GM12878 (cell line): ENCODE data around the gene TAS2R13. TPM values are rescaled to one million over a fixed set of nuclear protein-coding genes. Genes with fewer than 3 reads are reported as not detected.

Experiments used
- ATAC-seq: fragments of 200-7000 bp; cut with Tn5 transposase; 3 replicates; pipeline ENCODE4 v1.9.1; 2020; ENCODE audit warnings: mild to moderate bottlenecking, moderate library complexity
- BruUV-seq: library from RNA; stranded (reverse); fragments of 400-500 nt; replicated peaks from 2 replicates; lab custom pipeline; 2021; lab: Mats Ljungman, UMichigan
- CTCF ChIA-PET: fragments of 300-600 bp; sonication (Branson Sonifier 250); formaldehyde crosslinking; extraction: SDS; loops from one replicate; lab custom pipeline; 2021; ENCODE audit warnings: inconsistent platforms; lab: Yijun Ruan, JAX
- POLR2A ChIA-PET: fragments of 350-600 bp; formaldehyde crosslinking; extraction: SDS; loops from one replicate; lab custom pipeline; 2021; ENCODE audit warnings: inconsistent platforms; lab: Charles Lee
- RAD21 ChIA-PET: fragments of 300-600 bp; sonication (Branson Sonifier 250); formaldehyde crosslinking; loops from one replicate; lab custom pipeline; 2023; ENCODE audit warnings: antibody characterized with exemption; ENCODE audit not compliant: unreplicated experiment; lab: Charles Lee
- SMC1A ChIA-PET: fragments of 300-600 bp; sonication (Branson Sonifier 250); formaldehyde crosslinking; loops from one replicate; lab custom pipeline; 2023; ENCODE audit not compliant: unreplicated experiment, uncharacterized antibody; lab: Charles Lee
- DNase-seq: peaks from one replicate; pipeline ENCODE4 v3.0.0-alpha.2; 2011; ENCODE audit warnings: low read depth, low spot score
- FAIRE-seq: peaks from 3 replicates; lab custom pipeline; 2011; peaks lifted over from hg19 to GRCh38; lab: Jason Lieb, UNC
- H2AFZ ChIP-seq: 2 replicates; pipeline ENCODE4 v1.6.0; 2011; ENCODE audit warnings: low read depth, low read length, control low read depth; ENCODE audit not compliant: control insufficient read depth
- H3K27ac ChIP-seq: 2 replicates; pipeline ENCODE4 v1.5.1; 2011; ENCODE audit warnings: control low read depth; ENCODE audit not compliant: control insufficient read depth, insufficient read depth
- H3K27me3 ChIP-seq, 2 experiments: replicated peaks in 1 of 2; 2 replicates each; pipeline versions ENCODE4 v1.6.0 to v1.6.1; 2011; ENCODE audit warnings: low read length in 1 of 2; ENCODE audit not compliant: control insufficient read depth in 2 of 2, insufficient read depth in 2 of 2
- H3K36me3 ChIP-seq, 2 experiments: 2 replicates each; pipeline ENCODE4 v1.5.1; 2011; ENCODE audit warnings: low read length in 1 of 2; ENCODE audit not compliant: control insufficient read depth in 2 of 2, insufficient read depth in 2 of 2
- H3K4me1 ChIP-seq: 2 replicates; pipeline ENCODE4 v1.6.1; 2011; ENCODE audit warnings: mild to moderate bottlenecking, low read length, moderate library complexity, mixed read lengths; ENCODE audit not compliant: control insufficient read depth, insufficient read depth
- H3K4me2 ChIP-seq: 2 replicates; pipeline ENCODE4 v1.6.0; 2011; ENCODE audit warnings: control low read depth; ENCODE audit not compliant: control insufficient read depth, insufficient read depth
- H3K4me3 ChIP-seq: fragments of 200-600 bp; sonication (generic); 2 replicates; pipeline ENCODE4 v1.5.1; 2016
- H3K79me2 ChIP-seq: 2 replicates; pipeline ENCODE4 v1.6.0; 2011; ENCODE audit warnings: low read length; ENCODE audit not compliant: control insufficient read depth, insufficient read depth
- H3K9ac ChIP-seq: 2 replicates; pipeline ENCODE4 v1.8.0; 2011; ENCODE audit warnings: low read length, control low read depth, mixed read lengths; ENCODE audit not compliant: control insufficient read depth, insufficient read depth
- H3K9me3 ChIP-seq: replicated peaks from 3 replicates; pipeline ENCODE4 v1.5.1; 2011; ENCODE audit warnings: mild to moderate bottlenecking, low read length; ENCODE audit not compliant: control insufficient read depth, insufficient read depth
- H4K20me1 ChIP-seq: 2 replicates; pipeline ENCODE4 v1.6.0; 2011; ENCODE audit not compliant: control insufficient read depth, insufficient read depth
- BMI1 ChIP-seq: fragments of 450-650 bp; IDR thresholded peaks from 2 replicates; pipeline ENCODE4 v1.6.1; 2016; ENCODE audit warnings: mild to moderate bottlenecking, moderate library complexity, borderline replicate concordance
- CREM ChIP-seq: IDR thresholded peaks from 2 replicates; pipeline ENCODE4 v1.6.1; 2014; ENCODE audit warnings: antibody characterized with exemption, low read depth
- IRF4 ChIP-seq: IDR thresholded peaks from 2 replicates; pipeline ENCODE4 v1.6.1; 2011; ENCODE audit warnings: low read depth, low read length
- RCOR1 ChIP-seq: conservative IDR thresholded peaks from 2 replicates; pipeline ENCODE4 v1.6.1; 2012; ENCODE audit warnings: low read depth, low read length, improper control_type of control experiment
- RFX5 ChIP-seq: IDR thresholded peaks from 2 replicates; pipeline ENCODE4 v1.6.1; 2011; ENCODE audit warnings: low read depth, low read length, improper control_type of control experiment
- SIX5 ChIP-seq: IDR thresholded peaks from 2 replicates; pipeline ENCODE4 v1.6.1; 2011; ENCODE audit warnings: mild to moderate bottlenecking, low read depth, low read length, moderate library complexity; ENCODE audit not compliant: severe bottlenecking
- STAT1 ChIP-seq: fragments of 450-650 bp; conservative IDR thresholded peaks from 2 replicates; pipeline ENCODE4 v1.6.1; 2014; ENCODE audit warnings: antibody characterized with exemption, mild to moderate bottlenecking
- TARDBP ChIP-seq: IDR thresholded peaks from 2 replicates; pipeline ENCODE4 v1.6.1; 2016; ENCODE audit warnings: borderline replicate concordance
- WGBS: methylation state at CpG from one replicate; pipeline ENCODE4 v1.1.6; 2016; ENCODE audit warnings: low lambda C conversion rate; ENCODE audit not compliant: insufficient replicate concordance, insufficient coverage; ENCODE audit errors: missing lambda C conversion rate; 5-methylcytosine and 5-hydroxymethylcytosine counted together
- in situ Hi-C: fragments of 300-500 bp; cut with MboI; formaldehyde crosslinking; loops from 9 replicates; pipeline ENCODE4 v1.14.3; 2018; ENCODE audit warnings: mixed read lengths
- intact Hi-C: fragments of 100-400 bp; cut with micrococcal nuclease; formaldehyde crosslinking; loops from one replicate; pipeline ENCODE4 v1.14.2; 2022; ENCODE audit not compliant: unreplicated experiment
- polyA plus RNA-seq, 11 experiments: library from polyadenylated mRNA; depleted of rRNA in 4 of 11; unstranded in 6 of 11; stranded (reverse) in 5 of 11; fragments of >200 nt; fragmentation: Nextera tagmentation in 4 of 11; fragmentation: Illumina TruSeq in 1 of 11; extraction: Ambion mirVana in 4 of 11; extraction: Trizol in 1 of 11; gene quantifications; 1 replicate in 1 of 11; 2 replicates in 10 of 11; pipeline versions ENCODE4 v1.2.1 to v1.2.3, GENCODE V29; 2011 to 2016; ENCODE audit warnings: inconsistent platforms in 2 of 11, missing spikeins in 2 of 11, low read depth in 1 of 11
- total RNA-seq, 4 experiments: library from RNA; depleted of rRNA in 3 of 4; stranded (reverse); fragments of >200 nt in 3 of 4; fragmentation: Illumina TruSeq in 1 of 4; extraction: Trizol in 1 of 4; gene quantifications; 2 replicates each; pipeline versions ENCODE4 v1.2.1 to v1.2.3, GENCODE V29; 2013 to 2021
- TF ChIP-seq, protein P1 (sequence below): fragments of 450-650 bp; IDR thresholded peaks from 2 replicates; pipeline ENCODE4 v1.6.1; 2016; ENCODE audit warnings: mild to moderate bottlenecking

Gene TAS2R13
- total and polyA plus RNA-seq, 10 of the 15 experiments (the other 5 are each of a cell fraction or from before 2014, with no cell fraction given): 0.12 to 2.2 (median 0.65) TPM; not detected in 4

DNA sequence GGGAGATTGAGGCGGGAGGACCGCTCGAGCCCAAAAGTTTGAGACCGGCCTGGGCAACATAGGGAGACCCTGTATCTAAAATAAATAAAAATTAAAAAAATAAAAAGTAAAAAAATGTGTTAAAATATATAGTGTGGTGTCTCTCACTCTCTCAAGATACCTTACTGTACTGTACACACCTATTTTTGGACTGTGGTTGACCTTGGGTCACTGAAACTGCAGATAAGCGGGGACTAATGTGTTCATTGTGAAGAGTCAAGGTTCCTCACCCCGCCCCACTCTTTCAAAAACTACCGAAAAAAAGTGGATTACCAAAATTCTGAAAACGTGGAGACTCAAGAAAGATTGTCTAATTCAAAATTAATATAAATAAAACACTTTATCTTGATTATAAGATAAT lies 1.0 kb upstream of the TAS2R13 start:
- DNase-seq: no peak
- Histone ChIP-seq H3K36me3 (no peaks in the 10 kb centered on the region; a peak in 1 of 4 replicates), H3K9me3 (no peaks in the 10 kb centered on the region; the same call in 1 of the 3 replicates), H3K4me1 (no peaks in the 10 kb centered on the region), H3K4me2 (no peak overlapping the region), H3K27me3 (no peaks in the 10 kb centered on the region), H3K27ac (no peak overlapping the region), H3K4me3 (no peak overlapping the region), H3K9ac (no peak overlapping the region), H4K20me1 (no peaks in the 10 kb centered on the region), H2AFZ (no peak overlapping the region), H3K79me2 (no peaks in the 10 kb centered on the region)
- ChIA-PET SMC1A (interaction anchor here (0.6 kb wide), 1 partner anchor 34 kb away, joined by 3 read pairs; no protein-coding TSS in a partner anchor), POLR2A (no interaction called here), CTCF (no interaction called here), RAD21 (no interaction called here)
- BruUV-seq: no TSS peak
- TF ChIP-seq RCOR1 (no peak), IRF4 (no peak), SIX5 (no peak), STAT1 (no peak), TARDBP (no peak), CREM (no peak)
- intact Hi-C loops: no loop called here
- FAIRE-seq: no peak
- no peak for ATAC-seq
- in situ Hi-C loops: no loop called here
- WGBS: 93% methylated on average over 8 of the region's 8 CpGs

DNA sequence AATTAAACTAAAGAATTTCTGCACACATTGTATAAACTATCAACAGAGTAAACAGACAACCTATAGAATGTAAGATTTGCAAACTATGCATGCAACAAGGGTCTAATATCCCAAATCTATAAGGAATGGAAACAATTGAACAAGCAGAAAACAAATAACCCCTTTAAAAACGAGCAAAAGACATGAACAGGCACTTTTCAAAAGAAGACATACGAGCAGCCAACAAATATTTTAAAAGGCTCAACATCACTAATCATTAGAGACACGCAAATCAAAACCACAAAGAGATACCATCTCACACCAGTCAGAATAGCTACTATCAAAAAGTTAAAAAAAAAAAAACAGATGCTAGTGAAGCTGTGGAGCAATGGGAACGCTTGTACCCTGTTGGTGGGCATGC lies 4.7 kb downstream of the TAS2R13 start:
- FAIRE-seq (no peak), DNase-seq (no peak), ATAC-seq (no peak)
- BruUV-seq: no TSS peak
- no peak overlapping the region for H2AFZ ChIP-seq
- WGBS: 73% methylated on average over 4 of the region's 4 CpGs
- H3K27ac ChIP-seq: no peak overlapping the region
- ChIA-PET POLR2A (no interaction called here), SMC1A (no interaction called here), CTCF (no interaction called here), RAD21 (no interaction called here)
- H3K27me3 ChIP-seq: no peaks in the 10 kb centered on the region
- H3K9ac ChIP-seq: no peak overlapping the region
- H3K36me3 ChIP-seq: no peaks in the 10 kb centered on the region; a peak in 1 of 4 replicates
- in situ Hi-C loops: no loop called here
- peaks cover 3% of the 10 kb centered on the region; the same call in 2 of the 3 replicates for H3K9me3 ChIP-seq
- TF ChIP-seq BMI1 (no peak), TARDBP (no peak), RFX5 (no peak)
- TF ChIP-seq, protein P1, sequence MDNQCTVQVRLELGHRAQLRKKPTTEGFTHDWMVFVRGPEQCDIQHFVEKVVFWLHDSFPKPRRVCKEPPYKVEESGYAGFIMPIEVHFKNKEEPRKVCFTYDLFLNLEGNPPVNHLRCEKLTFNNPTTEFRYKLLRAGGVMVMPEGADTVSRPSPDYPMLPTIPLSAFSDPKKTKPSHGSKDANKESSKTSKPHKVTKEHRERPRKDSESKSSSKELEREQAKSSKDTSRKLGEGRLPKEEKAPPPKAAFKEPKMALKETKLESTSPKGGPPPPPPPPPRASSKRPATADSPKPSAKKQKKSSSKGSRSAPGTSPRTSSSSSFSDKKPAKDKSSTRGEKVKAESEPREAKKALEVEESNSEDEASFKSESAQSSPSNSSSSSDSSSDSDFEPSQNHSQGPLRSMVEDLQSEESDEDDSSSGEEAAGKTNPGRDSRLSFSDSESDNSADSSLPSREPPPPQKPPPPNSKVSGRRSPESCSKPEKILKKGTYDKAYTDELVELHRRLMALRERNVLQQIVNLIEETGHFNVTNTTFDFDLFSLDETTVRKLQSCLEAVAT: no peak
- H3K79me2 ChIP-seq: no peaks in the 10 kb centered on the region
- intact Hi-C loops: no loop called here
- H3K4me3 ChIP-seq: no peak overlapping the region
- no peaks in the 10 kb centered on the region for H4K20me1 ChIP-seq
- no peak overlapping the region for H3K4me2 ChIP-seq
- no peaks in the 10 kb centered on the region for H3K4me1 ChIP-seq
